Ishikawa (cell line): ENCODE results near the gene PNPO.

Experiments
- CEBPB ChIP-seq: IDR thresholded peaks from 2 replicates; pipeline ENCODE4 v1.6.1; 2012
- CREB1 ChIP-seq: IDR thresholded peaks from 2 replicates; pipeline ENCODE4 v1.6.1; 2012; ENCODE audit warnings: low read depth
- EGR1 ChIP-seq: IDR thresholded peaks from 2 replicates; pipeline ENCODE4 v1.6.1; 2012
- EP300 ChIP-seq: IDR thresholded peaks from 2 replicates; pipeline ENCODE4 v1.6.1; 2012; ENCODE audit warnings: borderline replicate concordance
- FOXM1 ChIP-seq: IDR thresholded peaks from 2 replicates; pipeline ENCODE4 v1.6.1; 2012; ENCODE audit warnings: low read depth, borderline replicate concordance
- NFIC ChIP-seq: IDR thresholded peaks from 2 replicates; pipeline ENCODE4 v1.6.1; 2012
- RAD21 ChIP-seq: IDR thresholded peaks from 2 replicates; pipeline ENCODE4 v1.6.1; 2012; ENCODE audit warnings: low read depth
- TAF1 ChIP-seq: IDR thresholded peaks from 2 replicates; pipeline ENCODE4 v1.6.1; 2012; ENCODE audit warnings: low read depth, mild to moderate bottlenecking
- TCF12 ChIP-seq: IDR thresholded peaks from 2 replicates; pipeline ENCODE4 v1.6.1; 2012; ENCODE audit warnings: low read depth
- TEAD4 ChIP-seq: IDR thresholded peaks from 2 replicates; pipeline ENCODE4 v1.6.1; 2012
- USF1 ChIP-seq: IDR thresholded peaks from 2 replicates; pipeline ENCODE4 v1.6.1; 2012
- YY1 ChIP-seq: IDR thresholded peaks from 2 replicates; pipeline ENCODE4 v1.6.1; 2012; ENCODE audit warnings: low read depth
- ZBTB7A ChIP-seq: IDR thresholded peaks from 2 replicates; pipeline ENCODE4 v1.6.1; 2012; ENCODE audit warnings: low read depth
- TF ChIP-seq, protein P1 (sequence below): IDR thresholded peaks from 2 replicates; pipeline ENCODE4 v1.6.1; 2012; ENCODE audit warnings: low read depth, mild to moderate bottlenecking
- TF ChIP-seq, protein P2 (sequence below): IDR thresholded peaks from 2 replicates; pipeline ENCODE4 v1.6.1; 2012

The PNPO gene

DNA sequence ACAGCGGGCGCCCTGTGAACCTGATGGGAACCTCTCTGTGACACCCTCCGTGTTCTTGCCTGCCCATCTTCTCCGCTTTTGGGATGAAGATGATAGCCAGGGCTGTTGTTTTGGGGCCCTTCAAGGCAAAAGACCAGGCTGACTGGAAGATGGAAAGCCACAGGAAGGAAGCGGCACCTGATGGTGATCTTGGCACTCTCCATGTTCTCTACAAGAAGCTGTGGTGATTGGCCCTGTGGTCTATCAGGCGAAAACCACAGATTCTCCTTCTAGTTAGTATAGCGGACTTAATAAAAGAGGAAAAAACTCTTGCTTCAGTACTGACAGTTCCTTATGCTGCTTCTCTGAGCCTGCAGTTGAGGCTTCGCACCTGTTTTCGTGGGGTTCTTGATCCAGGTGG, 40.1 kb downstream of the PNPO start:
- no peak for TF ChIP-seq EGR1
- no peak for TF ChIP-seq TAF1
- TF ChIP-seq, protein P1, sequence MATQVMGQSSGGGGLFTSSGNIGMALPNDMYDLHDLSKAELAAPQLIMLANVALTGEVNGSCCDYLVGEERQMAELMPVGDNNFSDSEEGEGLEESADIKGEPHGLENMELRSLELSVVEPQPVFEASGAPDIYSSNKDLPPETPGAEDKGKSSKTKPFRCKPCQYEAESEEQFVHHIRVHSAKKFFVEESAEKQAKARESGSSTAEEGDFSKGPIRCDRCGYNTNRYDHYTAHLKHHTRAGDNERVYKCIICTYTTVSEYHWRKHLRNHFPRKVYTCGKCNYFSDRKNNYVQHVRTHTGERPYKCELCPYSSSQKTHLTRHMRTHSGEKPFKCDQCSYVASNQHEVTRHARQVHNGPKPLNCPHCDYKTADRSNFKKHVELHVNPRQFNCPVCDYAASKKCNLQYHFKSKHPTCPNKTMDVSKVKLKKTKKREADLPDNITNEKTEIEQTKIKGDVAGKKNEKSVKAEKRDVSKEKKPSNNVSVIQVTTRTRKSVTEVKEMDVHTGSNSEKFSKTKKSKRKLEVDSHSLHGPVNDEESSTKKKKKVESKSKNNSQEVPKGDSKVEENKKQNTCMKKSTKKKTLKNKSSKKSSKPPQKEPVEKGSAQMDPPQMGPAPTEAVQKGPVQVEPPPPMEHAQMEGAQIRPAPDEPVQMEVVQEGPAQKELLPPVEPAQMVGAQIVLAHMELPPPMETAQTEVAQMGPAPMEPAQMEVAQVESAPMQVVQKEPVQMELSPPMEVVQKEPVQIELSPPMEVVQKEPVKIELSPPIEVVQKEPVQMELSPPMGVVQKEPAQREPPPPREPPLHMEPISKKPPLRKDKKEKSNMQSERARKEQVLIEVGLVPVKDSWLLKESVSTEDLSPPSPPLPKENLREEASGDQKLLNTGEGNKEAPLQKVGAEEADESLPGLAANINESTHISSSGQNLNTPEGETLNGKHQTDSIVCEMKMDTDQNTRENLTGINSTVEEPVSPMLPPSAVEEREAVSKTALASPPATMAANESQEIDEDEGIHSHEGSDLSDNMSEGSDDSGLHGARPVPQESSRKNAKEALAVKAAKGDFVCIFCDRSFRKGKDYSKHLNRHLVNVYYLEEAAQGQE: no peak
- no peak for TF ChIP-seq CREB1
- no peak for TF ChIP-seq CEBPB
- TF ChIP-seq USF1: no peak
- TF ChIP-seq ZBTB7A: no peak
- TF ChIP-seq TEAD4: no peak
- no peak for TF ChIP-seq RAD21
- TF ChIP-seq NFIC: no peak
- TF ChIP-seq EP300: no peak
- no peak for TF ChIP-seq FOXM1
- TF ChIP-seq TCF12: no peak
- TF ChIP-seq, protein P2, sequence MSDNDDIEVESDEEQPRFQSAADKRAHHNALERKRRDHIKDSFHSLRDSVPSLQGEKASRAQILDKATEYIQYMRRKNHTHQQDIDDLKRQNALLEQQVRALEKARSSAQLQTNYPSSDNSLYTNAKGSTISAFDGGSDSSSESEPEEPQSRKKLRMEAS: no peak
- no peak for TF ChIP-seq YY1

- TF ChIP-seq YY1 (no peak), CEBPB (no peak), USF1 (no peak), FOXM1 (no peak), EP300 (no peak), NFIC (no peak), TEAD4 (no peak), TCF12 (no peak), CREB1 (no peak)
- TF ChIP-seq, protein P2: no peak
These were observed 40.8 kb downstream of the PNPO start for GRCh38 chr17:47982091-47982617.

- TF ChIP-seq EP300 (no peak), NFIC (no peak), EGR1 (no peak), CEBPB (no peak), RAD21 (no peak), YY1 (no peak), FOXM1 (no peak), CREB1 (no peak), USF1 (no peak)
- TF ChIP-seq, protein P2: no peak
- TF ChIP-seq, protein P1: no peak
These were observed 41.4 kb downstream of the PNPO start for GRCh38 chr17:47982645-47983390.

DNA sequence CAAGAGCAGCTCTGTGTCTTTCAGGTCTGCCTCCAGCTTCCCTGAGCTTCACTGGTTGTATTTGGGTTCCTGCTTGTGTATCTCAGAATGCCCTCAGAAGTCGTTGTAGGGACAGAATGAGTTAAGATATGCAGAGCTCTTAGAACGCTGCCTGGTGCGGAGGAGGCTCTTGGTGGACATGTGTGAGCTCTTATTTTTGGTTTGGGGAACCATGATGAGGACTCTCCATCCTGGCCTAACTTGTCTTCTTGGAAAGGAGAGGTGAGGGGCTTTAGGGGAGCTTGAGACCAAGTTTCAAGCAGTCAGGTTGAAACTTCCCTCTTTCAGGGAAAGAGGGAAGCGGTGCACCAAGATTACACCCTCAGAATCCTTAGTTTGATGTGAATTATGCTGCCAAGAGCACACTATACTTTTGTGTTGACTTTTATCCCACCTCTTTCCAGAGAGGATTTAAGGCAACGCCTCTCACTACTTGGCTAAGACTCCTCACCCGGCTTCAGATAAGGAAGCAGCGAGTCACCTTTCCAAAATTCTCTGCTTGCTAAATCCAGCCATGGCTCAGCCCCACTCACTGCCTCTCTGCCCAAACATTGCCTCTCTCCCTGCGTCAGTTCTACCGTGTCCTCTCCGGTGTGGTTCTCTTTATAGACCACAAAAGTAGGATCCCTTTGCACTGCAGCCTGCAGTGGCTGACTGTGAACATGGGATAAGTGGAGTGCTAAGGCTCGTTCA, 42.3 kb downstream of the PNPO start:
- TF ChIP-seq FOXM1 (no peak), TAF1 (no peak), NFIC (no peak), TCF12 (no peak), USF1 (no peak)
- TF ChIP-seq, protein P1: no peak
